ENCODE measurements around the gene WWOX. TPM values are rescaled to one million over a fixed set of nuclear protein-coding genes. Genes with fewer than 3 reads are reported as not detected.

The WWOX gene
- total RNA-seq, 1 donor from 2014 or later, result 8.9 TPM

DNA sequence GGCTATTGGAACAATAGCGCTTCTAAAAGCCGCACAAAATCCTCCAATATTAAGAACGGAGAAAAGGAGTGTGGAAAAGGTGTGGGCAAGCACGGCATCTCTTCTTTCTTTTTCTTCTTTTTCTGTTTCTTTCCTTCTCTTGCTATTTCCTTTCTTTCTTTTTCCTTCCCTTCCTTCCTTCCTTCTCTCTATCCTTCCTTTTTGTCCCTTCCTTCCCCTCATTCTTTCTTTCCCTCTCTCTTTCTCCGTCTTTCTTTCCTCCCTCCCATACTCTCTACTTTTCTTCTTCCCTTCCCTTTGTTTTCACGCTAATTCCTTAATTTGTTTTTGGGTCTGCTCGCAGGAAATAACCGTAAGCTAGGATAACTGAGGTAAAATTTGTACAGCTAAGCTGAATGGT is 1022.9 kb downstream of the WWOX start:
- H3K27me3 ChIP-seq (ENCODE audit: low read depth), result no peaks in the 10 kb centered on the region
- H3K36me3 ChIP-seq, result no peaks in the 10 kb centered on the region
- no peak for TF ChIP-seq CTCF (IDR thresholded peaks at IDR 0.05; ENCODE audit: borderline replicate concordance)
- intact Hi-C loops (cut with micrococcal nuclease), result no loop called here
- no peaks in the 10 kb centered on the region for H3K4me1 ChIP-seq
- H3K27ac ChIP-seq (replicated peaks), result no peak overlapping the region
- H3K4me3 ChIP-seq, result no peak overlapping the region
- DNase-seq, result no peak
- peaks cover 4% of the 10 kb centered on the region for H3K9me3 ChIP-seq (replicated peaks)

- Histone ChIP-seq H3K9me3 (replicated peaks) (no peaks in the 10 kb centered on the region), H3K27me3 (ENCODE audit: low read depth) (no peaks in the 10 kb centered on the region), H3K27ac (replicated peaks) (no peak overlapping the region), H3K4me1 (no peaks in the 10 kb centered on the region), H3K4me3 (no peak overlapping the region), H3K36me3 (no peaks in the 10 kb centered on the region)
- intact Hi-C loops (cut with micrococcal nuclease), result no loop called here
- TF ChIP-seq CTCF (IDR thresholded peaks at IDR 0.05; ENCODE audit: borderline replicate concordance), result no peak
- no peak for DNase-seq
These were observed 1024.7 kb downstream of the WWOX start for GRCh38 chr16:79124016-79124756.

- Histone ChIP-seq H3K9me3 (replicated peaks) (no peaks in the 10 kb centered on the region), H3K27ac (replicated peaks) (no peak overlapping the region), H3K4me3 (no peak overlapping the region), H3K4me1 (no peaks in the 10 kb centered on the region), H3K36me3 (no peaks in the 10 kb centered on the region), H3K27me3 (ENCODE audit: low read depth) (no peaks in the 10 kb centered on the region)
- no peak for DNase-seq
- intact Hi-C loops (cut with micrococcal nuclease), result no loop called here
- TF ChIP-seq CTCF (IDR thresholded peaks at IDR 0.05; ENCODE audit: borderline replicate concordance), result no peak
These were observed 1028.3 kb downstream of the WWOX start for GRCh38 chr16:79127766-79128165.

DNA sequence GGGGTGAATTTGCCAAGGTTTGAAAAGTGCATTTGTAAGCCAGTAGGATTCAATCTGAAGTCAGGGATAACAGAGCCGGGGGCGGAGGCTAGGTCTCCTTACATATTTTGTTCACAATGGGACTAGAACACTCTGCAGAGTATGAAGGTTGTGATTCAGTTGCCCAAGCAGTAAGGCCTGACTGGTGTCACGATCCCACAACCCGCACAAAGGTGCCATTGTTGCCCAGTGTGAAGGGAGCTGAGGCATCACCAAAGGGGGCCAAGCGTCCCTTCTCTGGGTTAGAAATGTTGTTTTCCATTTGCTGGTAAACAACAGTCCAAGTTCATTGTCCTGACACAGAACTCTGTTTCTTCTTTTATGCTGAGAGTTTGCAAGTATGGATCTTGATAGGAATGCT is 1029.3 kb downstream of the WWOX start:
- H3K27me3 ChIP-seq (ENCODE audit: low read depth), result no peaks in the 10 kb centered on the region
- no peaks in the 10 kb centered on the region for H3K9me3 ChIP-seq (replicated peaks)
- no peak overlapping the region for H3K4me3 ChIP-seq
- no peaks in the 10 kb centered on the region for H3K36me3 ChIP-seq
- TF ChIP-seq CTCF (IDR thresholded peaks at IDR 0.05; ENCODE audit: borderline replicate concordance), result no peak
- DNase-seq, result no peak
- intact Hi-C loops (cut with micrococcal nuclease), result no loop called here
- no peak overlapping the region for H3K27ac ChIP-seq (replicated peaks)
- H3K4me1 ChIP-seq, result no peaks in the 10 kb centered on the region

DNA sequence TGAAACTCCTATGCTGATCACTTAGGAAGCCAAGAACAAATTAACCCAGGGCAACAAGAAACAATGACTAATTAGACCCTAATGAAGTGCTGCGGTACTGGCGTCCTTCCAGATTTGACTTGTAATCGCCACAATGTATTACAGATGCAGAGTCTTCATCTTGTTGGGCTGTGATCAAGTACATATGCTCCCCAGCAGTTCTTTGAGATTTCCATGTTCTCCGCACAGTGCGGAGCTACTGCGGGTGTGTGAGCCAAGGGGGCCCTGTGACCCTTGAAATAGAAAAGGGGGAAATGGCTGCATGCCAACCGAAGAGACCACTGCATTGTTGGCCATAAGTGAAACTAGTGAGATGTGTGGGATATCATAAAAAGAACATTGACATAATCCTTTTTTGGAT is 1031.2 kb downstream of the WWOX start:
- no peaks in the 10 kb centered on the region for H3K27me3 ChIP-seq (ENCODE audit: low read depth)
- no peaks in the 10 kb centered on the region for H3K9me3 ChIP-seq (replicated peaks)
- no peaks in the 10 kb centered on the region for H3K4me1 ChIP-seq
- no peak for DNase-seq
- intact Hi-C loops (cut with micrococcal nuclease), result no loop called here
- H3K36me3 ChIP-seq, result no peaks in the 10 kb centered on the region
- no peak for TF ChIP-seq CTCF (IDR thresholded peaks at IDR 0.05; ENCODE audit: borderline replicate concordance)
- no peak overlapping the region for H3K4me3 ChIP-seq
- no peak overlapping the region for H3K27ac ChIP-seq (replicated peaks)

All from left ventricle myocardium inferior (tissue), 1 donor.